Left forelimb (tissue), 1 donor: ENCODE measurements around the gene DYNLT5.
"Not testable (repeated sequence)": the region's sequence is repeated elsewhere in the genome, so short reads cannot be mapped to it uniquely, and the experiment has no call there.

ENCODE experiments used
- DNase-seq: peaks from one replicate; pipeline ENCODE4 v3.0.0-alpha.2; 2018; ENCODE audit warnings: low spot score

The DYNLT5 gene

DNA sequence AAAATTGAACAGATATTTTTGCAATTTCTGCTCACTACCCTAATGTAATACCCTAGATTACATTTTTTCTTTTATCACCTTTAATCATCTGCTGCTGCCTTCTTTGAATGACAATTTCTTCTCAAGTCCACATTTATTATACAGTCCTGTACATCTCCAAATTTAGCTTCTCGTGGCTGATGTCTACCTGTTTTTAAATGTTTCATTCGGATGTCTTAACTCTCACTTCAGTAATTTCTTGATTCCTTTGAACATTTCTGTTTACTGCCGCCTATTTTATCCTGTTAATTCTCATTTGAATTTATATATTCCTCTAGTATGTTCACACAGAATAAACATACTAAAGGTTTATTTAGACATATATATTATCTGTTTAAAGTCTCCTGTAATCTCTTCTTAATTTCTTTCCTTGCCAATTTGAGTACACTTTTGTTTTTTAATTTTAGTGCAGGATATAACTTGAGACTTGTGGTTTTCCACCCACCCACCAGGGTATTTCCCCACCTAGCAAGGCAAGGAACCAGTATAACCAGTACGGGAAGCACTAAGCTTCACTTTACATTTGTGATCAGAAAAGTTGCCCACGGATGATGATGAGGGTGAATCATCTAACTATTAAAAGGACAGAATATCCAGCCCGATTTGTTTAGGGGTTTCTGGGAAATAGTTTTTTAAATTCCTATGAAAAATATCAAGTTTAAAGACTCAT is 36.1 kb downstream of the DYNLT5 start:
- DNase-seq, result no peak

- DNase-seq, result no peak
These were observed 39.7 kb downstream of the DYNLT5 start for GRCh38 chr1:66791621-66792610.

GRCh38 chr1:66795839-66796238 is 43.6 kb downstream of the DYNLT5 start:
- DNase-seq, result not testable (repeated sequence)

- no peak for DNase-seq
These were observed 57.0 kb downstream of the DYNLT5 start for GRCh38 chr1:66809245-66809644.

DNA sequence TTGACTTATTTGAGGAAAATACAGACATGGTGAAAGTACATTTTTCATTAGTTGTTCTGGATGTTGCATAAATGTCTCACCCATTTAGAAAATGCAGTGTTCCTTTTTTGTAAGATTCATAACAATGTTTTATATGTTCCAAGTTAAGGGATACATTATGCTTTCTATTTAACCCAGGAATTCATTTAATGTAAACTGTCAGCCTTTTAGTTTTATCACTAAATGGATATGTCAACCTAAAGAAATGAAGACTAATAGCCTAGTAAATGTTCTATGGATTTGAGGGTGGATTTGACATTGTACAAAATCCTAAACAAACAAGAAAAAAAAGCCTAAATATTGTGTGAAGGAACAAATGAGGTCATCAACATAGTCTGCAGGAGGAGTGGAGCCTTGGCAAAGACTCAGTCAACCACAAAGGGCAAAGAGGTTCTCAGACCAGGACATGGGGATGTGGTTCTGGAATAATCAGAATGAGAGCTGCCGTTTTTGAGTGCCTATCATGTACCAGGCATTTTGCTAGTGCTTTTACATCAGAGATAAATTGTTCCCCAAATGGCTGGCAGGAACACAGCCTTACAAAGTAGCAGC is 57.6 kb downstream of the DYNLT5 start:
- DNase-seq, result no peak

DNA sequence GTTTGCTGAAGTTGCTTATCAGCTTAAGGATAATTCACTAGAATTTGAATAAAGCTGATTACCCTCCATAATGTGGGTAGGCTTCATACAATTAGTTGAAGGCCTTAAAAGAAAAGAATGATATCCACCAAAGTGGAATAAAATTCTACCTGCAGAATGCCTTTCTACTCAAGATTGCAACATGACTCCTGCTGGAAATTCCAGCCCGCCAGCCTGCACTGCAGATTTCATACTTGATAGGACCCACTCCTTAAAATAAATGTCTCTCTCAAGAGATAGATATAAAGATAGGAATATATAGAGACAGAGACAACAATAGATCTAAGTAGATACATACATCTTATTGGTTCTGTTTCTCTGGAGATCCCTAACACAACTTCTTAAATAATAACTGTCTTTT is 72.5 kb downstream of the DYNLT5 start:
- DNase-seq, result no peak
